ENCODE data around the gene SEH1L.
A peak's percentile ranks its signal among the peaks of the same experiment; 100 is the strongest.
"Not testable (repeated sequence)": the region's sequence is repeated elsewhere in the genome, so short reads cannot be mapped to it uniquely, and the experiment has no call there.

Gene SEH1L

GRCh38 chr18:12990967-12991820 lies 43.4 kb downstream of the SEH1L start, which contains the start of gene CEP192:
CEP192 (plus strand) TSS chr18:12991362; CDS start chr18:12999425, 8,063 bp downstream.
- peak; percentile 94 for DNase-seq (ENCODE audit: low read depth)
- peak within 1 kb of the TSS; percentile 67 for H3K4me3 ChIP-seq (ENCODE audit: low read depth, low read length)

GRCh38 chr18:12991821-12992179 lies 44.0 kb downstream of the SEH1L start:
- DNase-seq (ENCODE audit: low read depth) = no peak
- peak overlapping the region; percentile 67 for H3K4me3 ChIP-seq (ENCODE audit: low read depth, low read length)

GRCh38 chr18:12993439-12993838 lies 45.6 kb downstream of the SEH1L start:
- DNase-seq (ENCODE audit: low read depth) = no peak
- no peak overlapping the region for H3K4me3 ChIP-seq (ENCODE audit: low read depth, low read length)

GRCh38 chr18:12995424-12995823 lies 47.6 kb downstream of the SEH1L start:
- H3K4me3 ChIP-seq (ENCODE audit: low read depth, low read length) = no peak overlapping the region
- no peak for DNase-seq (ENCODE audit: low read depth)

- DNase-seq (ENCODE audit: low read depth) = no peak
- no peak overlapping the region for H3K4me3 ChIP-seq (ENCODE audit: low read depth, low read length)
Measured at GRCh38 chr18:12995952-12996477, 48.2 kb downstream of the SEH1L start.

- no peak for DNase-seq (ENCODE audit: low read depth)
- H3K4me3 ChIP-seq (ENCODE audit: low read depth, low read length) = no peak overlapping the region
Measured at GRCh38 chr18:12996661-12997292, 49.0 kb downstream of the SEH1L start.

- not testable (repeated sequence) for DNase-seq (ENCODE audit: low read depth); H3K4me3 ChIP-seq (ENCODE audit: low read depth, low read length)
Measured at GRCh38 chr18:12997330-12997729, 49.5 kb downstream of the SEH1L start.

- no peak overlapping the region for H3K4me3 ChIP-seq (ENCODE audit: low read depth, low read length)
- no peak for DNase-seq (ENCODE audit: low read depth)
Measured at GRCh38 chr18:12998332-12999060, 50.7 kb downstream of the SEH1L start.

- peak; percentile 23 for DNase-seq (ENCODE audit: low read depth)
- no peak overlapping the region for H3K4me3 ChIP-seq (ENCODE audit: low read depth, low read length)
Measured at GRCh38 chr18:13003466-13003896, 55.7 kb downstream of the SEH1L start.

GRCh38 chr18:13004396-13004795 lies 56.6 kb downstream of the SEH1L start:
- DNase-seq (ENCODE audit: low read depth) = no peak
- no peak overlapping the region for H3K4me3 ChIP-seq (ENCODE audit: low read depth, low read length)

GRCh38 chr18:13005289-13005688 lies 57.5 kb downstream of the SEH1L start:
- DNase-seq (ENCODE audit: low read depth) = no peak
- no peak overlapping the region for H3K4me3 ChIP-seq (ENCODE audit: low read depth, low read length)

- no peak overlapping the region for H3K4me3 ChIP-seq (ENCODE audit: low read depth, low read length)
- no peak for DNase-seq (ENCODE audit: low read depth)
Measured at GRCh38 chr18:13006531-13007247, 58.9 kb downstream of the SEH1L start.

GRCh38 chr18:13007248-13007560 lies 59.4 kb downstream of the SEH1L start:
- no peak overlapping the region for H3K4me3 ChIP-seq (ENCODE audit: low read depth, low read length)
- no peak for DNase-seq (ENCODE audit: low read depth)

GRCh38 chr18:13011719-13012118 lies 63.9 kb downstream of the SEH1L start:
- no peak for DNase-seq (ENCODE audit: low read depth)
- H3K4me3 ChIP-seq (ENCODE audit: low read depth, low read length) = no peak overlapping the region

GRCh38 chr18:13014232-13014631 lies 66.4 kb downstream of the SEH1L start:
- no peak overlapping the region for H3K4me3 ChIP-seq (ENCODE audit: low read depth, low read length)
- DNase-seq (ENCODE audit: low read depth) = no peak

- no peak overlapping the region for H3K4me3 ChIP-seq (ENCODE audit: low read depth, low read length)
Measured at GRCh38 chr18:13014818-13015217, 67.0 kb downstream of the SEH1L start.

GRCh38 chr18:13017247-13017875 lies 69.5 kb downstream of the SEH1L start:
- no peak for DNase-seq (ENCODE audit: low read depth)
- H3K4me3 ChIP-seq (ENCODE audit: low read depth, low read length) = no peak overlapping the region

More at GRCh38 chr18:13014818-13015217, 67.0 kb downstream of the SEH1L start:
- DNase-seq (ENCODE audit: low read depth) = no peak

- no peak overlapping the region for H3K4me3 ChIP-seq (ENCODE audit: low read depth, low read length)
- DNase-seq (ENCODE audit: low read depth) = no peak
Measured at GRCh38 chr18:13018374-13018773, 70.6 kb downstream of the SEH1L start.

GRCh38 chr18:13019301-13019700 lies 71.5 kb downstream of the SEH1L start:
- no peak for DNase-seq (ENCODE audit: low read depth)
- H3K4me3 ChIP-seq (ENCODE audit: low read depth, low read length) = no peak overlapping the region
